WTC11 (cell line): ENCODE measurements around the gene ARF6. TPM values are rescaled to one million over a fixed set of nuclear protein-coding genes. Genes with fewer than 3 reads are reported as not detected.
A peak's percentile ranks its signal among the peaks of the same experiment; 100 is the strongest.

Experiments used
- ATAC-seq: fragments of 200-7000 bp; cut with Tn5 transposase; 2 replicates; pipeline ENCODE4 v1.10.0; 2021; ENCODE audit warnings: mild to moderate bottlenecking, moderate library complexity
- CTCF ChIA-PET: fragments of 300-600 bp; sonication (Branson Sonifier 250); formaldehyde crosslinking; loops from one replicate; lab custom pipeline; 2021; ENCODE audit warnings: antibody characterized with exemption; lab: Charles Lee
- POLR2A ChIA-PET: fragments of 350-600 bp; sonication (Branson Sonifier 250); formaldehyde crosslinking; loops from one replicate; lab custom pipeline; 2021; ENCODE audit warnings: antibody characterized with exemption; lab: Charles Lee
- DNase-seq: peaks from one replicate; pipeline ENCODE4 v3.0.0; 2021; ENCODE audit warnings: low spot score
- H3K27ac Mint-ChIP-seq: 2 replicates; pipeline ENCODE4 v1.8.0; 2021; ENCODE audit warnings: mixed read lengths
- H3K27me3 Mint-ChIP-seq: 2 replicates; pipeline ENCODE4 v1.8.0; 2021; ENCODE audit warnings: low read depth, mild to moderate bottlenecking, moderate library complexity, mixed read lengths
- H3K36me3 Mint-ChIP-seq: 2 replicates; pipeline ENCODE4 v1.8.0; 2021; ENCODE audit warnings: mixed read lengths
- H3K4me1 Mint-ChIP-seq: 2 replicates; pipeline ENCODE4 v1.8.0; 2022; ENCODE audit warnings: mixed read lengths
- H3K4me3 Mint-ChIP-seq: 2 replicates; pipeline ENCODE4 v1.8.0; 2021; ENCODE audit warnings: mild to moderate bottlenecking, moderate library complexity, mixed read lengths
- H3K9me3 Mint-ChIP-seq: 2 replicates; pipeline ENCODE4 v1.8.0; 2021; ENCODE audit warnings: mixed read lengths
- ATF1 ChIP-seq: sonication (generic); formaldehyde crosslinking; IDR thresholded peaks from 2 replicates; pipeline ENCODE4 v1.8.1; 2023; ENCODE audit warnings: mild to moderate bottlenecking, moderate library complexity, missing genetic modification reagents
- ELF4 ChIP-seq: sonication (generic); formaldehyde crosslinking; IDR thresholded peaks from 2 replicates; pipeline ENCODE4 v1.8.1; 2022; ENCODE audit warnings: low read depth, mild to moderate bottlenecking, moderate library complexity, missing genetic modification reagents
- HMGA2 ChIP-seq: fragments of 250-450 bp; sonication (Bioruptor Pico); IDR thresholded peaks from 2 replicates; pipeline ENCODE4 v1.4.0; 2021; ENCODE audit warnings: mild to moderate bottlenecking, moderate library complexity
- IRF2 ChIP-seq: sonication (generic); formaldehyde crosslinking; IDR thresholded peaks from 2 replicates; pipeline ENCODE4 v1.8.0; 2022; ENCODE audit warnings: low read depth, missing genetic modification reagents, borderline replicate concordance
- NFATC4 ChIP-seq: fragments of 250-450 bp; sonication (Bioruptor Pico); IDR thresholded peaks from 2 replicates; pipeline ENCODE4 v1.9.0; 2021; ENCODE audit warnings: mild to moderate bottlenecking
- NR2C2 ChIP-seq: sonication (generic); formaldehyde crosslinking; IDR thresholded peaks from 2 replicates; pipeline ENCODE4 v1.8.0; 2022; ENCODE audit warnings: mild to moderate bottlenecking, missing genetic modification reagents
- RELA ChIP-seq: sonication (generic); formaldehyde crosslinking; IDR thresholded peaks from 2 replicates; pipeline ENCODE4 v1.8.1; 2022; ENCODE audit warnings: missing genetic modification reagents, mild to moderate bottlenecking, borderline replicate concordance
- SP1 ChIP-seq: sonication (generic); formaldehyde crosslinking; conservative IDR thresholded peaks from 2 replicates; pipeline ENCODE4 v1.8.1; 2022; ENCODE audit warnings: missing genetic modification reagents
- TP53 ChIP-seq: sonication (generic); formaldehyde crosslinking; IDR thresholded peaks from 2 replicates; pipeline ENCODE4 v1.8.1; 2023; ENCODE audit warnings: mild to moderate bottlenecking, missing genetic modification reagents
- ZNF219 ChIP-seq: sonication (generic); formaldehyde crosslinking; IDR thresholded peaks from 2 replicates; pipeline ENCODE4 v1.8.0; 2023; ENCODE audit warnings: missing genetic modification reagents, mild to moderate bottlenecking, borderline replicate concordance
- ZNF232 ChIP-seq: sonication (generic); formaldehyde crosslinking; IDR thresholded peaks from 2 replicates; pipeline ENCODE4 v1.8.0; 2022; ENCODE audit warnings: mild to moderate bottlenecking, missing genetic modification reagents
- total RNA-seq: library from RNA; stranded (reverse); gene quantifications from 3 replicates; pipeline ENCODE4 v1.2.3, GENCODE V29; 2021
- TF ChIP-seq, protein P1 (sequence below): sonication (generic); formaldehyde crosslinking; IDR thresholded peaks from 2 replicates; pipeline ENCODE4 v1.8.1; 2023; ENCODE audit warnings: mild to moderate bottlenecking, missing genetic modification reagents, moderate library complexity
- TF ChIP-seq, protein P2 (sequence below): sonication (generic); formaldehyde crosslinking; IDR thresholded peaks from 2 replicates; pipeline ENCODE4 v1.8.0; 2023; ENCODE audit warnings: missing genetic modification reagents
- TF ChIP-seq, protein P3 (sequence below): fragments of 250-450 bp; sonication (Bioruptor Pico); IDR thresholded peaks from 2 replicates; pipeline ENCODE4 v1.8.0; 2021; ENCODE audit warnings: mild to moderate bottlenecking
- TF ChIP-seq, protein P4 (sequence below): sonication (generic); formaldehyde crosslinking; IDR thresholded peaks from 2 replicates; pipeline ENCODE4 v1.8.0; 2022; ENCODE audit warnings: mild to moderate bottlenecking, missing genetic modification reagents
- TF ChIP-seq, protein P5 (sequence below): fragments of 250-450 bp; sonication (Bioruptor Pico); conservative IDR thresholded peaks from 2 replicates; pipeline ENCODE4 v1.9.0; 2021; ENCODE audit warnings: mild to moderate bottlenecking

ARF6 gene
- total RNA-seq, 1 experiment from 2014 or later, result 55.9 TPM

DNA sequence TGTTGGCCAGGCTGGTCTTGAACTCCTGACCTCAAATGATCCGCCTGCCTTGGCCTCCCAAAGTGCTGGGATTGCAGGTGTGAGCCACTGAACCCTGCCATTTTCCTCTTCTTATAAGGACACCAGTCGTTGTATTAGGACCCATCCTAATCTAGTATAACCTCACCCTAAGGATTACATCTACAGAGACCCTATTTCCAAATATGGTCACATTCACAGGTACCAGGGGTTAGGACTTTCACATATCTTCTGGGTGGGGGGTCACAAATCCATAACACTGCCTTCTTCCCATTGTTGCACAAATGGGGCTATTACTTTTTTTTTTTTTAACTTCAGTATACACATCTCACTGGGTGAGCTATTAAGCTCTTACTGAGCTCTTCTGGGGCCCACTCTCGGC, 38.6 kb downstream of the ARF6 start:
- peak; percentile 64 for ATAC-seq

DNA sequence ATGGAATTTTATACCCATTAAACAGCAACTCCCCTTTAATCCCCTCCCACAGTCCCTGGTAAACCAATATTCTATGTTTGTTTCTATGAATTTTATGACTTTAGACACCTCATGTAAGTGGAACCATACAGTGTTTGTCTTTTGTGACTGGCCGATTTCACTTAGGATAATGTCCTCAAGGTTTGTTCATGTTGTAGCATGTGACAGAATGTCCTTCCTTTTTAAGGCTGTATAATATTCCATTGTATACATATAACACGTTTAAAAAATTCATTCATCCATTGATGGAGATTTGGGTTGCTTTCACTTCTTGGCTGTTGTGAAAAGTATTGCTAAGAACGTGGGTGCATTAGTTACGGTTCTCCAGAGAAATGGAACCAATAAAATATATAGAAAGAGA, 40.2 kb downstream of the ARF6 start:
- peaks cover 16% of the 10 kb centered on the region for H3K36me3 Mint-ChIP-seq
- POLR2A ChIA-PET, result no interaction called here
- ATAC-seq (no peak), DNase-seq (no peak)
- TF ChIP-seq NFATC4 (CRISPR knock-in tag) (no peak), NR2C2 (CRISPR knock-in tag) (no peak)
- no peak overlapping the region for H3K27ac Mint-ChIP-seq
- CTCF ChIA-PET, result no interaction called here
- peaks cover under 1% of the 10 kb centered on the region; the same call in 1 of the 2 replicates for H3K27me3 Mint-ChIP-seq
- peaks cover 4% of the 10 kb centered on the region for H3K4me1 Mint-ChIP-seq
- no peak overlapping the region for H3K4me3 Mint-ChIP-seq
- peaks cover 24% of the 10 kb centered on the region for H3K9me3 Mint-ChIP-seq

More for the DNA sequence above, 38.6 kb downstream of the ARF6 start:
- Mint-ChIP-seq H3K9me3 (peaks cover 10% of the 10 kb centered on the region), H3K27me3 (no peaks in the 10 kb centered on the region; the same call in 1 of the 2 replicates), H3K27ac (no peak overlapping the region), H3K4me3 (no peak overlapping the region), H3K36me3 (peaks cover 5% of the 10 kb centered on the region), H3K4me1 (peaks cover 4% of the 10 kb centered on the region)
- no peak for DNase-seq
- TF ChIP-seq, protein P1, sequence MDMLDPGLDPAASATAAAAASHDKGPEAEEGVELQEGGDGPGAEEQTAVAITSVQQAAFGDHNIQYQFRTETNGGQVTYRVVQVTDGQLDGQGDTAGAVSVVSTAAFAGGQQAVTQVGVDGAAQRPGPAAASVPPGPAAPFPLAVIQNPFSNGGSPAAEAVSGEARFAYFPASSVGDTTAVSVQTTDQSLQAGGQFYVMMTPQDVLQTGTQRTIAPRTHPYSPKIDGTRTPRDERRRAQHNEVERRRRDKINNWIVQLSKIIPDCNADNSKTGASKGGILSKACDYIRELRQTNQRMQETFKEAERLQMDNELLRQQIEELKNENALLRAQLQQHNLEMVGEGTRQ (CRISPR knock-in tag), result no peak
- TF ChIP-seq, protein P2, sequence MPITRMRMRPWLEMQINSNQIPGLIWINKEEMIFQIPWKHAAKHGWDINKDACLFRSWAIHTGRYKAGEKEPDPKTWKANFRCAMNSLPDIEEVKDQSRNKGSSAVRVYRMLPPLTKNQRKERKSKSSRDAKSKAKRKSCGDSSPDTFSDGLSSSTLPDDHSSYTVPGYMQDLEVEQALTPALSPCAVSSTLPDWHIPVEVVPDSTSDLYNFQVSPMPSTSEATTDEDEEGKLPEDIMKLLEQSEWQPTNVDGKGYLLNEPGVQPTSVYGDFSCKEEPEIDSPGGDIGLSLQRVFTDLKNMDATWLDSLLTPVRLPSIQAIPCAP (CRISPR knock-in tag), result no peak
- TF ChIP-seq IRF2 (CRISPR knock-in tag), result no peak
- no peak for TF ChIP-seq RELA (CRISPR knock-in tag)
- TF ChIP-seq HMGA2 (CRISPR knock-in tag), result no peak
- no peak for TF ChIP-seq ZNF232 (CRISPR knock-in tag)
- TF ChIP-seq ELF4 (CRISPR knock-in tag), result no peak
- TF ChIP-seq, protein P3, sequence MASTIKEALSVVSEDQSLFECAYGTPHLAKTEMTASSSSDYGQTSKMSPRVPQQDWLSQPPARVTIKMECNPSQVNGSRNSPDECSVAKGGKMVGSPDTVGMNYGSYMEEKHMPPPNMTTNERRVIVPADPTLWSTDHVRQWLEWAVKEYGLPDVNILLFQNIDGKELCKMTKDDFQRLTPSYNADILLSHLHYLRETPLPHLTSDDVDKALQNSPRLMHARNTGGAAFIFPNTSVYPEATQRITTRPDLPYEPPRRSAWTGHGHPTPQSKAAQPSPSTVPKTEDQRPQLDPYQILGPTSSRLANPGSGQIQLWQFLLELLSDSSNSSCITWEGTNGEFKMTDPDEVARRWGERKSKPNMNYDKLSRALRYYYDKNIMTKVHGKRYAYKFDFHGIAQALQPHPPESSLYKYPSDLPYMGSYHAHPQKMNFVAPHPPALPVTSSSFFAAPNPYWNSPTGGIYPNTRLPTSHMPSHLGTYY (CRISPR knock-in tag), result no peak
- no peak for TF ChIP-seq SP1 (CRISPR knock-in tag)
- POLR2A ChIA-PET, result no interaction called here
- CTCF ChIA-PET, result interaction anchor here (0.6 kb wide), 1 partner anchor 66 kb away, joined by 3 read pairs; no protein-coding TSS in a partner anchor

DNA sequence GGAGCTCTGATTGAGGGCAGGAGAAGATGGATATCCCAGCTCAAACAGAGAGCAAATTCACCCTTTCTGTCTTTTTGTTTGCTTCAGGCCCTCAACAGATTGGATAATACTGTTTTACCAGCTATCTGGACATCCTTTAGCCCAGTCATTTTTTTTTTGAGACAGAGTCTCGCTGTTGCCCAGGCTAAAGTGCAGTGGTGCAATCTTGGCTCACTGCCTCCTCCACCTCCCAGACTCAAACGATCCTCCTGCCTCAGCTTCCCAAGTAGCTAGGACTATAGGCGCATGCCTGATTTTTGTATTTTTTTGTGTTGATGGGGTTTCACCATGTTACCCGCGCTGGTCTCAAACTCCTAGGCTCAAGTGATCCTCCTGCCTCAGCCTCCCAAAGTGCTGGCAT, 40.8 kb downstream of the ARF6 start:
- CTCF ChIA-PET, result no interaction called here
- H3K36me3 Mint-ChIP-seq, result peaks cover 22% of the 10 kb centered on the region
- DNase-seq, result no peak
- no peak overlapping the region for H3K4me3 Mint-ChIP-seq
- TF ChIP-seq ZNF219, result no peak
- no peak for TF ChIP-seq TP53 (CRISPR knock-in tag)
- H3K9me3 Mint-ChIP-seq, result peaks cover 30% of the 10 kb centered on the region
- peaks cover 4% of the 10 kb centered on the region for H3K4me1 Mint-ChIP-seq
- H3K27ac Mint-ChIP-seq, result no peak overlapping the region
- peaks cover 4% of the 10 kb centered on the region; the same call in 1 of the 2 replicates for H3K27me3 Mint-ChIP-seq
- ATAC-seq, result no peak
- POLR2A ChIA-PET, result no interaction called here

DNA sequence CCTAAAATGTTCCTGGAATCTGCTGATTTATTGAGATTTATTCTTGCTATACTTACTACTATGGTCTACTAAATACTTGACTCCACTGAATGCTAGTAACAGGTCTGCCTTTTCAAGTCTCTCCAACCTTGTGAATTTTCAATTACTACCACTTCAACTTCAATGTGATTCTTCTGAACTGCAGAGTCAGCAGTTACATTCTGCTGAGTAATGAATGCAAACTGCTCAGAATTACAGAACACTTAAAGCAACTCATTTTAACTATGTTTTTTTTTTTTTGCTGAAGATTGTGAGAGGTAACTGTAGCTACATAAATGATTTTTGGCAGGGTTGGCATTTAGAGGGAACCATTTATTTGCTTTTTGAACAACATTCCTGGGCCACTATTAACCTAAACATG, 41.8 kb downstream of the ARF6 start:
- H3K27me3 Mint-ChIP-seq, result peaks cover 8% of the 10 kb centered on the region; the same call in 1 of the 2 replicates
- no peak for DNase-seq
- CTCF ChIA-PET, result no interaction called here
- TF ChIP-seq NFATC4 (CRISPR knock-in tag) (no peak), HMGA2 (CRISPR knock-in tag) (no peak), NR2C2 (CRISPR knock-in tag) (no peak), ATF1 (CRISPR knock-in tag) (no peak)
- TF ChIP-seq, protein P4, sequence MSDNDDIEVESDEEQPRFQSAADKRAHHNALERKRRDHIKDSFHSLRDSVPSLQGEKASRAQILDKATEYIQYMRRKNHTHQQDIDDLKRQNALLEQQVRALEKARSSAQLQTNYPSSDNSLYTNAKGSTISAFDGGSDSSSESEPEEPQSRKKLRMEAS, result no peak
- TF ChIP-seq, protein P5, sequence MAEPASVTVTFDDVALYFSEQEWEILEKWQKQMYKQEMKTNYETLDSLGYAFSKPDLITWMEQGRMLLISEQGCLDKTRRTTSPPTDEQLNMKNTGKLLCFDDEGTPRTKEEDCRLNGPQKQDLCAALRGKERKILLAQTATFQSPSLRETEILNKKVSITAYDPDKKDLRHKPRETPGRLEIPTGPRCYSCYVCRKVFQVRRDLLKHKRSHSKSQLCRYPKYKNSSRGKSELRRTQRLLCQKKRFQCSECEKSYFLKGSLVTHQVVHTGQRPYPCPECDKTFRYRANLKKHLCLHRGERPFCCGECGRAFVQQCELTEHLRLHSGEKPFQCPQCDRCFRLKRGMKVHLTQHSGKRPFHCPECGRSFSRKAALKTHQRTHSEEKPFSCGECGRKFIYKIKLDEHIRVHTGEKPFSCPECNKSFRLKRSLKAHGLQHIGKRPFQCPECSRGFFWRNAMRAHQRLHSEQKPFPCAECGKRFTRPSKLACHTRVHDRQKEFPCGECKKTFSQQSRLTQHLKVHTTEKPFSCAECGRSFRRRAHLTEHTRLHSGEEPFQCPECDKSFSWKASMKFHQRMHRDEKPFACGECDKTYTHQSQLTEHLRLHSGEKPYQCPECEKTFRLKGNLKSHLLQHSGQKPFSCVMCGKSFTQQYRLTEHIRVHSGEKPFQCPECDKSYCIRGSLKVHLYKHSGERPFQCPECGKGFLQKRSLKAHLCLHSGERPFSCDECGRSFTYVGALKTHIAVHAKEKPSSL, result no peak
- no peak overlapping the region for H3K27ac Mint-ChIP-seq
- H3K4me3 Mint-ChIP-seq, result no peak overlapping the region
- H3K4me1 Mint-ChIP-seq, result peaks cover 4% of the 10 kb centered on the region
- ATAC-seq, result no peak
- peaks cover 35% of the 10 kb centered on the region for H3K9me3 Mint-ChIP-seq
- peaks cover 25% of the 10 kb centered on the region for H3K36me3 Mint-ChIP-seq
- POLR2A ChIA-PET, result no interaction called here
